Left hindlimb (tissue), 1 donor: Measurements from ENCODE around the gene ZCRB1.
A peak's percentile ranks its signal among the peaks of the same experiment; 100 is the strongest.
"Not testable (repeated sequence)": the region's sequence is repeated elsewhere in the genome, so short reads cannot be mapped to it uniquely, and the experiment has no call there.

Experiments used
- DNase-seq: peaks from one replicate; pipeline ENCODE4 v3.0.0-alpha.2; 2018

Gene ZCRB1

GRCh38 chr12:42325653-42326474, at the start of gene ZCRB1, which contains the start of gene PPHLN1:
Gene ZCRB1, minus strand, starts transcription at chr12:42326094. Its CDS starts 1,992 bp downstream, at chr12:42324102.
Gene PPHLN1, plus strand, starts transcription at chr12:42326167. Its CDS starts 9,736 bp downstream, at chr12:42335903.
- DNase-seq: peak; percentile 87

- no peak for DNase-seq
These were observed 47.8 kb upstream of the ZCRB1 start for GRCh38 chr12:42373669-42374068.

GRCh38 chr12:42372154-42372791, 46.4 kb upstream of the ZCRB1 start:
- no peak for DNase-seq

GRCh38 chr12:42370013-42370412, 44.1 kb upstream of the ZCRB1 start:
- no peak for DNase-seq

GRCh38 chr12:42365486-42365885, 39.6 kb upstream of the ZCRB1 start:
- DNase-seq: no peak

- no peak for DNase-seq
These were observed 38.8 kb upstream of the ZCRB1 start for GRCh38 chr12:42364692-42365091.

GRCh38 chr12:42362647-42363260, 36.9 kb upstream of the ZCRB1 start:
- no peak for DNase-seq

- no peak for DNase-seq
These were observed 36.2 kb upstream of the ZCRB1 start for GRCh38 chr12:42361909-42362646.

GRCh38 chr12:42360747-42361403, 35.0 kb upstream of the ZCRB1 start:
- no peak for DNase-seq

- no peak for DNase-seq
These were observed 30.4 kb upstream of the ZCRB1 start for GRCh38 chr12:42356344-42356743.

GRCh38 chr12:42350021-42350407, 24.1 kb upstream of the ZCRB1 start:
- not testable (repeated sequence) for DNase-seq

GRCh38 chr12:42349119-42350020, 23.5 kb upstream of the ZCRB1 start:
- DNase-seq: not testable (repeated sequence)

GRCh38 chr12:42346403-42347002, 20.6 kb upstream of the ZCRB1 start:
- DNase-seq: no peak

GRCh38 chr12:42343721-42344120, 17.8 kb upstream of the ZCRB1 start:
- no peak for DNase-seq

- no peak for DNase-seq
These were observed 16.1 kb upstream of the ZCRB1 start for GRCh38 chr12:42342028-42342427.

- no peak for DNase-seq
These were observed 12.4 kb upstream of the ZCRB1 start for GRCh38 chr12:42338280-42338679.

GRCh38 chr12:42336286-42336685, 10.4 kb upstream of the ZCRB1 start:
- no peak for DNase-seq

- DNase-seq: no peak
These were observed 6.7 kb upstream of the ZCRB1 start for GRCh38 chr12:42332301-42333285.

- not testable (repeated sequence) for DNase-seq
These were observed 4.2 kb upstream of the ZCRB1 start for GRCh38 chr12:42330097-42330496.

- DNase-seq: no peak
These were observed 1.3 kb upstream of the ZCRB1 start for GRCh38 chr12:42327227-42327590.
